NCI-H146 (cell line): Measurements from ENCODE around the gene TMEM218.

Experiments used
- DNase-seq: peaks from one replicate; lab custom pipeline; 2025; lab: John Stamatoyannopoulos, UW

TMEM218 gene

GRCh38 chr11:125111343-125112207 lies at the start of gene TMEM218:
TMEM218 (minus strand) TSS chr11:125111626; CDS start chr11:125102241, 9,385 bp downstream.
- peak; percentile 99 for DNase-seq

- peak; percentile 9 for DNase-seq
Observed at GRCh38 chr11:125157953-125158680, 46.7 kb upstream of the TMEM218 start.

- DNase-seq = no peak
Observed at GRCh38 chr11:125157118-125157733, 45.8 kb upstream of the TMEM218 start.

GRCh38 chr11:125156346-125157117 lies 45.1 kb upstream of the TMEM218 start:
- DNase-seq = no peak

- DNase-seq = no peak
Observed at GRCh38 chr11:125155767-125156166, 44.3 kb upstream of the TMEM218 start.

GRCh38 chr11:125155100-125155444 lies 43.6 kb upstream of the TMEM218 start:
- DNase-seq = no peak

GRCh38 chr11:125154378-125155099 lies 43.1 kb upstream of the TMEM218 start:
- no peak for DNase-seq

- DNase-seq = no peak
Observed at GRCh38 chr11:125153837-125154236, 42.4 kb upstream of the TMEM218 start.

- DNase-seq = no peak
Observed at GRCh38 chr11:125148743-125149142, 37.3 kb upstream of the TMEM218 start.

GRCh38 chr11:125148011-125148410 lies 36.6 kb upstream of the TMEM218 start:
- no peak for DNase-seq

GRCh38 chr11:125147280-125147679 lies 35.9 kb upstream of the TMEM218 start:
- DNase-seq = no peak

- no peak for DNase-seq
Observed at GRCh38 chr11:125146232-125146631, 34.8 kb upstream of the TMEM218 start.

- DNase-seq = peak; percentile 17
Observed at GRCh38 chr11:125141686-125142535, 30.5 kb upstream of the TMEM218 start.

- no peak for DNase-seq
Observed at GRCh38 chr11:125141178-125141577, 29.8 kb upstream of the TMEM218 start.

GRCh38 chr11:125140233-125140632 lies 28.8 kb upstream of the TMEM218 start:
- DNase-seq = no peak

- no peak for DNase-seq
Observed at GRCh38 chr11:125139778-125140177, 28.4 kb upstream of the TMEM218 start.

- DNase-seq = no peak
Observed at GRCh38 chr11:125138966-125139365, 27.5 kb upstream of the TMEM218 start.

- no peak for DNase-seq
Observed at GRCh38 chr11:125136001-125136400, 24.6 kb upstream of the TMEM218 start.

GRCh38 chr11:125132596-125132995 lies 21.2 kb upstream of the TMEM218 start:
- DNase-seq = no peak

- DNase-seq = no peak
Observed at GRCh38 chr11:125132071-125132470, 20.6 kb upstream of the TMEM218 start.
